ENCODE measurements around the gene OLFM2. TPM values are rescaled to one million over a fixed set of nuclear protein-coding genes. Genes with fewer than 3 reads are reported as not detected.

The OLFM2 gene
- total and polyA plus RNA-seq, 9 of the 15 experiments (the other 6 are each of a cell fraction or from before 2014, with no cell fraction given), result 0.10 to 0.33 (median 0.23) TPM; not detected in 4

GRCh38 chr19:9818734-9819595, 117.3 kb downstream of the OLFM2 start, which contains the start of gene FBXL12 (continued):
- TF ChIP-seq ZNF398 (CRISPR knock-in tag; IDR thresholded peaks at IDR 0.05) (no peak), CHD2 (IDR thresholded peaks at IDR 0.05; ENCODE audit: low read depth, low read length) (no peak; the same call in 1 of the 2 replicates), FOXO4 (CRISPR knock-in tag; IDR thresholded peaks at IDR 0.05) (no peak), ZNF586 (CRISPR knock-in tag; conservative IDR thresholded peaks at IDR 0.05) (no peak), HDAC3 (IDR thresholded peaks at IDR 0.05; ENCODE audit: borderline replicate concordance, partially characterized antibody) (no peak), PTRF (tag; IDR thresholded peaks at IDR 0.05) (no peak), SIX5 (IDR thresholded peaks at IDR 0.05; ENCODE audit: borderline replicate concordance in 1 of 2, insufficient read depth in 1 of 2, low read depth in 1 of 2, low read length in 2 of 2) (no peak), ZFP30 (CRISPR knock-in tag; IDR thresholded peaks at IDR 0.05; ENCODE audit: borderline replicate concordance) (no peak), POLR2AphosphoS2 (IDR thresholded peaks at IDR 0.05; ENCODE audit: low read length) (peak; percentile 82; the same call in 1 of the 2 replicates), RFX5 (IDR thresholded peaks at IDR 0.05; ENCODE audit: low read depth, low read length) (no peak), MXI1 (IDR thresholded peaks at IDR 0.05; ENCODE audit: low read depth, low read length) (no peak; the same call in 1 of the 2 replicates), KLF10 (CRISPR knock-in tag; IDR thresholded peaks at IDR 0.05) (no peak), WHSC1 (IDR thresholded peaks at IDR 0.05; ENCODE audit: low read length) (no peak), ESRRA (IDR thresholded peaks at IDR 0.05; ENCODE audit: borderline replicate concordance, low read depth) (peak; percentile 36; the same call in 1 of the 2 replicates), CREBBP (IDR thresholded peaks at IDR 0.05; ENCODE audit: low read depth, low read length) (no peak), ELK1 (CRISPR knock-in tag; IDR thresholded peaks at IDR 0.05) (no peak), TSC22D4 (tag; IDR thresholded peaks at IDR 0.05) (no peak), FIP1L1 (IDR thresholded peaks at IDR 0.05; ENCODE audit: low read depth, low read length, poor library complexity, severe bottlenecking) (no peak), SAP30 (IDR thresholded peaks at IDR 0.05; ENCODE audit: borderline replicate concordance, insufficient read depth, low read depth, low read length, poor library complexity, severe bottlenecking) (peak; percentile 19), TRIM28 (IDR thresholded peaks at IDR 0.05) (0 out of 2 replicates have a peak, but pooled peaks have one; percentile 49), MYNN (IDR thresholded peaks at IDR 0.05) (no peak), MYNN (CRISPR knock-in tag; IDR thresholded peaks at IDR 0.05) (no peak), BRF2 (IDR thresholded peaks at IDR 0.05; ENCODE audit: borderline replicate concordance, insufficient read depth, insufficient read length) (no peak)
